ENCODE measurements around the gene DPF3.

DPF3 gene

GRCh38 chr14:72876710-72877063 lies 17.2 kb downstream of the DPF3 start:
- TF ChIP-seq USF1 (IDR thresholded peaks at IDR 0.05), result no peak
- no peak for TF ChIP-seq FOXM1 (IDR thresholded peaks at IDR 0.05; ENCODE audit: borderline replicate concordance, low read depth)

GRCh38 chr14:72876005-72876709 lies 17.7 kb downstream of the DPF3 start:
- TF ChIP-seq FOXM1 (IDR thresholded peaks at IDR 0.05; ENCODE audit: borderline replicate concordance, low read depth) (no peak), CREB1 (IDR thresholded peaks at IDR 0.05; ENCODE audit: low read depth) (no peak), EP300 (IDR thresholded peaks at IDR 0.05; ENCODE audit: borderline replicate concordance) (no peak), NFIC (IDR thresholded peaks at IDR 0.05) (no peak), USF1 (IDR thresholded peaks at IDR 0.05) (no peak), REST (IDR thresholded peaks at IDR 0.05; ENCODE audit: low read depth) (no peak)

- TF ChIP-seq TCF12 (IDR thresholded peaks at IDR 0.05; ENCODE audit: low read depth), result no peak
- no peak for TF ChIP-seq TEAD4 (IDR thresholded peaks at IDR 0.05)
- TF ChIP-seq FOXM1 (IDR thresholded peaks at IDR 0.05; ENCODE audit: borderline replicate concordance, low read depth), result no peak
- no peak for TF ChIP-seq USF1 (IDR thresholded peaks at IDR 0.05)
- no peak for TF ChIP-seq ZBTB7A (IDR thresholded peaks at IDR 0.05; ENCODE audit: low read depth)
- TF ChIP-seq EGR1 (IDR thresholded peaks at IDR 0.05), result no peak
- no peak for TF ChIP-seq TAF1 (IDR thresholded peaks at IDR 0.05; ENCODE audit: low read depth)
- TF ChIP-seq CEBPB (IDR thresholded peaks at IDR 0.05), result no peak
- TF ChIP-seq MAX (IDR thresholded peaks at IDR 0.05), result no peak
- no peak for TF ChIP-seq YY1 (IDR thresholded peaks at IDR 0.05; ENCODE audit: low read depth)
- no peak for TF ChIP-seq RAD21 (IDR thresholded peaks at IDR 0.05; ENCODE audit: low read depth)
Observed at GRCh38 chr14:72869407-72870329, 24.2 kb downstream of the DPF3 start.

- no peak for TF ChIP-seq FOXM1 (IDR thresholded peaks at IDR 0.05; ENCODE audit: borderline replicate concordance, low read depth)
- TF ChIP-seq CREB1 (IDR thresholded peaks at IDR 0.05; ENCODE audit: low read depth), result no peak
- TF ChIP-seq TEAD4 (IDR thresholded peaks at IDR 0.05), result no peak
- no peak for TF ChIP-seq NFIC (IDR thresholded peaks at IDR 0.05)
- TF ChIP-seq CEBPB (IDR thresholded peaks at IDR 0.05), result no peak
- no peak for TF ChIP-seq TAF1 (IDR thresholded peaks at IDR 0.05; ENCODE audit: low read depth)
- TF ChIP-seq USF1 (IDR thresholded peaks at IDR 0.05), result no peak
- TF ChIP-seq ZBTB7A (IDR thresholded peaks at IDR 0.05; ENCODE audit: low read depth), result no peak
- no peak for TF ChIP-seq YY1 (IDR thresholded peaks at IDR 0.05; ENCODE audit: low read depth)
- no peak for TF ChIP-seq REST (IDR thresholded peaks at IDR 0.05; ENCODE audit: low read depth)
- no peak for TF ChIP-seq RAD21 (IDR thresholded peaks at IDR 0.05; ENCODE audit: low read depth)
- TF ChIP-seq EP300 (IDR thresholded peaks at IDR 0.05; ENCODE audit: borderline replicate concordance), result no peak
Observed at GRCh38 chr14:72868500-72868899, 25.4 kb downstream of the DPF3 start.

GRCh38 chr14:72864712-72865365 lies 29.1 kb downstream of the DPF3 start:
- TF ChIP-seq EP300 (IDR thresholded peaks at IDR 0.05; ENCODE audit: borderline replicate concordance) (no peak), NFIC (IDR thresholded peaks at IDR 0.05) (no peak), REST (IDR thresholded peaks at IDR 0.05; ENCODE audit: low read depth) (no peak), TEAD4 (IDR thresholded peaks at IDR 0.05) (no peak), RAD21 (IDR thresholded peaks at IDR 0.05; ENCODE audit: low read depth) (no peak), FOXM1 (IDR thresholded peaks at IDR 0.05; ENCODE audit: borderline replicate concordance, low read depth) (no peak), YY1 (IDR thresholded peaks at IDR 0.05; ENCODE audit: low read depth) (no peak), ZBTB7A (IDR thresholded peaks at IDR 0.05; ENCODE audit: low read depth) (no peak), EGR1 (IDR thresholded peaks at IDR 0.05) (no peak), USF1 (IDR thresholded peaks at IDR 0.05) (no peak), CEBPB (IDR thresholded peaks at IDR 0.05) (no peak), MAX (IDR thresholded peaks at IDR 0.05) (no peak), CREB1 (IDR thresholded peaks at IDR 0.05; ENCODE audit: low read depth) (no peak), TAF1 (IDR thresholded peaks at IDR 0.05; ENCODE audit: low read depth) (no peak), TCF12 (IDR thresholded peaks at IDR 0.05; ENCODE audit: low read depth) (no peak)
